ENCODE results near the gene CDYL.

The CDYL gene

DNA sequence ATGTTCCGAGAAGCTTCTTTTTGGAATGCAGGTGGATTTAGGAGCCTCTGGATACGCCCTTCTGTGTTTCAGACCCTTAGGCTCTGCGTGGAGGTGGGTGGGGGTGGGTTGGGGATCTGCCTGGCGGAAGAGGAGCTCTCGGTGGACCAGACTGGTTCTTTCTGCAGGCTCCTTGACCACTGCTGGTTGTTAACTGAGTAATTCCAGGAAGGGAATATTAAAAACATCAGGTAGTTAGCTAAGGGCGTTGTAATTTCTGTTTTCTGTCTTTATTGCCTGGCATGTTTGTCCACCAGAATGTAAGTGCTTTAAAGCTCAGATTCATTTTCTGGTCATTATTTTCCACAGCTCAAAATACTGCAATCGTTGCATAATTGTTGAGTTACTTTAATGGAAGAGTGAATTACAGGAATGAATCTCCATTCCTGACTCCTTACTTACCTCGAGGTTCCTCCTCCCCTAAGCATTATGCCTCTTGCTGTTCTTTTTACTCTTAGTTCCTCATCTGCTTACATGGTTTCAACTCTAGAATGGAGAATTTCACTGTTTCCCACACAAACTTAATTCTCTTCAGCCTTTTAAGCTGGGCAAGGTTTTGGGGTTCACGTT is 5.9 kb downstream of the CDYL start:
- Mint-ChIP-seq H3K27me3 (no peaks in the 10 kb centered on the region), H3K9me3 (peaks cover 12 to 21% of the 10 kb centered on the region in 2 donors), H3K27ac (no peak overlapping the region), H3K4me1 (peaks cover 86% of the 10 kb centered on the region), H3K4me3 (peak overlapping the region in 1 of 2 donors; percentile 57)
- ATAC-seq = no peak
- DNase-seq = no peak

GRCh38 chr6:4786996-4787395 is 10.8 kb downstream of the CDYL start:
- DNase-seq (no peak), ATAC-seq (no peak)
- H3K4me1 Mint-ChIP-seq = peaks cover 79% of the 10 kb centered on the region
- H3K27me3 Mint-ChIP-seq = no peaks in the 10 kb centered on the region
- no peak overlapping the region for H3K27ac Mint-ChIP-seq
- H3K9me3 Mint-ChIP-seq = peaks cover 6 to 9% of the 10 kb centered on the region in 2 donors
- H3K4me3 Mint-ChIP-seq = no peak overlapping the region

GRCh38 chr6:4788482-4788881 is 12.3 kb downstream of the CDYL start:
- H3K27me3 Mint-ChIP-seq = no peaks in the 10 kb centered on the region
- no peak overlapping the region for H3K4me3 Mint-ChIP-seq
- DNase-seq (no peak), ATAC-seq (no peak)
- no peak overlapping the region for H3K27ac Mint-ChIP-seq
- H3K4me1 Mint-ChIP-seq = peaks cover 69% of the 10 kb centered on the region
- peaks cover 6 to 7% of the 10 kb centered on the region in 2 donors for H3K9me3 Mint-ChIP-seq

DNA sequence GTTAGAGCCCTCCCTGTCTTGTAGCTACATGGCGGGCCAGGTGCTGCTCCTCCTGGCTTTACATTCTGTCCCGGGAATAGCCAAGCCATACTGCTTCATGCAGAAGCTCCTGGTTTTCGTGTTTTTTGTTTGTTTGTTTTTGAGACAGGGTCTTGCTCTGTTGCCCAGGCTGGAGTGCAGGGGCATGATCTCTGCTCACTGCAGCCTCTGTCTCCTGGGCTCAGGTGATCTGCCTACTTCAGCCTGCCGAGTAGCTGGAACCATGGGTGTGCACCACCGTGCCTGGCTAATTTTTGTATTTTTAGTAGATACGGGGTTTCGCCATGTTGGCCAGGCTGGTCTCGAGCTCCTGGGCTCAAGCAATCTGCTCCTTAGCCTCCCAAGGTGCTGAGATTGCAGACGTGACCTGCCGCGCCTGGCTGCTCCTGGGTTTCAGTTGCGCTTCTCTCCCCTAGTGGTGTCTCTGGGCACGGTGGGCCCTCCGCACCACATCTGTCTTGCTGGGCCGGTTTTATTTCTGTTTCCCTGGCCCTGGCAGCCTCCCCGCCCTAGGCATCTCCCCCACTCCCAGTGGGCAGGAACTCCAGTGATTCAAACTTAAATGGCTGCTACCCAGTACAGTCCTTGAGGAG is 12.9 kb downstream of the CDYL start:
- peaks cover under 1 to 2% of the 10 kb centered on the region in 2 donors for H3K9me3 Mint-ChIP-seq
- peaks cover 63% of the 10 kb centered on the region for H3K4me1 Mint-ChIP-seq
- DNase-seq = no peak
- H3K27me3 Mint-ChIP-seq = no peaks in the 10 kb centered on the region
- no peak overlapping the region for H3K27ac Mint-ChIP-seq
- ATAC-seq = no peak
- peak overlapping the region in 1 of 2 donors; percentile 37 for H3K4me3 Mint-ChIP-seq

DNA sequence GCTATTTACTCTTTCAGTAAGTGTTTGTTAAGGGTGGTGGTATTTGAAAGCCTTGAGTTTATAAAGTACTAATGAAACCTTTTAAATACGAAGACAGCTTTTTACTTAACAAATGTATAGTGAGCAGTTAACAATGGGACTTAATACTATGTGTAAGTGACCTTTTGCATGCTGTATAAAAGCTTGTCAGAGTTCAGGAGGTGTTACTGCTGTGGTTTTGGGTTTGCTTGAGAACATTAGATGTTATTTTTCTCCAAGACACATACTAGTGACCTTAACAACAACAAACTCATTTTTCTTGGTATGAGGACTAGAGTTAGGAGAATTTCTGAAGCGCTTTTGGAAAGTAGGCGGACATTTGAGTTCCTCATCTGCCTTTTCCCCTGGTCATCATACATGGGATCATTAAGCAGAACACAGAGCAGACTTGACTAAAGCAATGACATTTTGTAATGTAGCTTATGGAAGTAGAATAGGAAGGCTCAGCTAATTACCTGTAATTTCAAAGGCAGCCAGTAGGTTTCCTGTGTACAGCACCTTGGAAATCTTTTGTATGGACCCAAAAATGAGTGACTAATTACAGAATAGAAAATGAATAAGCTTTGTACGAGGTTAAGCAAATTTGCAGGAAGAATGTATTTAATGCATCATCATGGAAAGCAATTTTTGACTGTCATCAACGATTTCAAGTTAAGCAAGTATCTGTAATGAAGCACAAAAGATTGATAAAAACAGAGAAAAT is 14.1 kb downstream of the CDYL start:
- Mint-ChIP-seq H3K4me1 (peaks cover 53% of the 10 kb centered on the region), H3K9me3 (no peaks in the 10 kb centered on the region), H3K27me3 (no peaks in the 10 kb centered on the region), H3K27ac (no peak overlapping the region), H3K4me3 (peak overlapping the region in 1 of 2 donors; percentile 42)
- no peak for DNase-seq
- ATAC-seq = peak; percentile 71

DNA sequence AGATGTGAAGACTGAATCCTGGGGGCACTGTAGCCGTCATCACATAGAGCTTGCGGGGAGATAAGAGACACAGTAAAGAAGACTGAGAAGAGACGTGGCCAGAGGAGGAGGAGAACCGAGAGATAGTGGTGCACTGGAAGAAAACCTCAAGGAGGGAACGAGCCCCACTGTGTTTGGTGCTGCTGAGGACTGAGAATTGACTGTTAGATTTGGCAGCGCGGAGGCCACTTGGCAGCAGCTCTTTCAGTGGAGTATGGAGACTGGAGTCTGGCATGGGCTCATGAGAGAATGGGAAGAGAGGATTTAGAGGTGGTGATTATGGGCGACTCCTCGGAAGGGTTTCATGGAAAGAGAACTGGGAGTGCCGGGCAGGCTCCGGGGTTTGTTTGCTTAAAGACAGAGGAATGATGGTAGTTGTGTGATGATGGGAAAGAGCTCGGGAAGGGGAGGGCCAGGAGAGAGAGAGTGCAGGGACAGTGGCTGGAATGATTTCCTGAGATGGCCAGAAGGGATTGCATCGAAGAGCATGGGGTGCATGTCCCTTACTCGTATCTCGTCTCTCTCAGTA is 18.0 kb downstream of the CDYL start:
- ATAC-seq (no peak), DNase-seq (no peak)
- no peaks in the 10 kb centered on the region for H3K9me3 Mint-ChIP-seq
- no peak overlapping the region for H3K27ac Mint-ChIP-seq
- no peaks in the 10 kb centered on the region for H3K27me3 Mint-ChIP-seq
- no peak overlapping the region for H3K4me3 Mint-ChIP-seq
- peaks cover 48% of the 10 kb centered on the region for H3K4me1 Mint-ChIP-seq

GRCh38 chr6:4797587-4797986 is 21.4 kb downstream of the CDYL start:
- Mint-ChIP-seq H3K4me3 (no peak overlapping the region), H3K4me1 (peaks cover 49% of the 10 kb centered on the region), H3K27ac (no peak overlapping the region), H3K9me3 (peaks cover 9 to 13% of the 10 kb centered on the region in 2 donors), H3K27me3 (no peaks in the 10 kb centered on the region)
- DNase-seq (no peak), ATAC-seq (peak; percentile 39)

- H3K4me3 Mint-ChIP-seq = no peak overlapping the region
Observed at GRCh38 chr6:4799912-4800311, 23.7 kb downstream of the CDYL start.

GRCh38 chr6:4800662-4801061 is 24.5 kb downstream of the CDYL start:
- Mint-ChIP-seq H3K27me3 (no peaks in the 10 kb centered on the region), H3K27ac (no peak overlapping the region), H3K4me3 (no peak overlapping the region), H3K4me1 (peaks cover 76% of the 10 kb centered on the region), H3K9me3 (peaks cover 9 to 13% of the 10 kb centered on the region in 2 donors)
- ATAC-seq = no peak
- DNase-seq = no peak

More at GRCh38 chr6:4799912-4800311, 23.7 kb downstream of the CDYL start:
- Mint-ChIP-seq H3K9me3 (peaks cover 9 to 13% of the 10 kb centered on the region in 2 donors), H3K27me3 (no peaks in the 10 kb centered on the region), H3K4me1 (peaks cover 73% of the 10 kb centered on the region), H3K27ac (no peak overlapping the region)
- no peak for ATAC-seq
- no peak for DNase-seq

DNA sequence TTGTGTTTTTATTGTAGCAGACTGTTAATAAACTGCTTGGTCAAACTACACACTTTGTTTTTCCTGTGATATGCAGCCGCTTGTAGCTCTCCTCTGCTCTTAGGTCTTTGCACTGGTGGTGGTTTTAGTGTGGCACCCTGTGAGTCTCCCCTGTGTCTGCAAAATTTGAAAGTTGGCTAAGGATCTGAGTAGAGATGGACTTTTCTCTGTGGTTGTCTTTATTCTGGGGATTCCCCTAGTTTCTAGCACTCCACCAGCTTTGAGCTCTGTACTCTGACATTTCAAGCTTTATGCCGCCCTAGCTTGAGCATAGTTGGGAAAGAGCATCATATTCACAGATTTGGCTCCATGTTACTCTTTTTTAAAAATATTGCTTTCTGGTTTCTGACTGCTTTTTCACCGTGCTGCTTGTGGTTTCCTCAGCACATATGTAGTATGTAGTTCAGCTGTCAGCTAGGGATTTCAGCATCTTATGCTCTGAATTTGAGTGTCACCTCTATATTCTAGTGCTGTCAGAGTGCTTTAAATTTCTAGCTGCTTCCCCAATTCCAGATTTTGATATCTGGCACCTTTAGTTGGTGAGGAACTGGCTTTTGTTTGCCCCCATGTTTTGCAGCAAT is 25.4 kb downstream of the CDYL start:
- peak; percentile 95 for ATAC-seq
- no peaks in the 10 kb centered on the region for H3K27me3 Mint-ChIP-seq
- peak overlapping the region in 1 of 2 donors; percentile 6 for H3K27ac Mint-ChIP-seq
- peaks cover 9 to 13% of the 10 kb centered on the region in 2 donors for H3K9me3 Mint-ChIP-seq
- DNase-seq = peak in 1 of 2 donors; percentile 51
- peak overlapping the region; percentile 5 to 74 for H3K4me3 Mint-ChIP-seq
- peaks cover 84% of the 10 kb centered on the region for H3K4me1 Mint-ChIP-seq

DNA sequence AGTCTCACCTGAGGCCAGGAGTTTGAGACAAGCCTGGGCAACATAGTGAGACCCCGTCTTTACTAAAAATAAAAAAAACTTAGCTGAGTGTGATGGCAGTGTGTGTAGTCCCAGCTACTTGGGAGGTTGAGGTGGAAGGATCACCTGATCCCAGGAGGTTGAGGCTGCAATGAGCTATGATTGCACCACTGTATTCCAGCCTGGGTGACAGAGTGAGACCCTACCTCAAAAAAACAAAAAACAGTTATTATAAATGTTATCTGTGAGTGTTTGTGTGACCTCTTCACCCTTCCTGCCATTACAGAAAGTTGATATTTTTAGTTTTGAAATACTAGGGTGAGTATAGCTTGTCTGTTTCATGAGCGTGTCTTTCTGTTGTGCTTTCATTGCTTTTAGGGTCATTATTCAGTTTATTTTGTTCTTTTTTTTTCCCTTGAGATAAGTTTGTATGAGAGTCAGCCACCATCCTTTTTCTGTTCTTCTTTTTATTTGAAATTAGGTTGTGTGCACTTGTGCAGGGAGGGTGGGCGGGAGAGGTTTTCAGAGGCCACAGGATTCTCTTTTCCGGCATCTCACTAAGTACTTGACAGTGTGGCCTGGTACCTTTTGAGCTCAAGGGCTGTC is 26.2 kb downstream of the CDYL start:
- Mint-ChIP-seq H3K4me1 (peaks cover 84% of the 10 kb centered on the region), H3K9me3 (peaks cover 9 to 13% of the 10 kb centered on the region in 2 donors), H3K27me3 (no peaks in the 10 kb centered on the region), H3K4me3 (peak overlapping the region; percentile 50 to 74), H3K27ac (no peak overlapping the region)
- ATAC-seq (no peak), DNase-seq (no peak)

- Mint-ChIP-seq H3K9me3 (peaks cover 9 to 13% of the 10 kb centered on the region in 2 donors), H3K4me3 (peak overlapping the region; percentile 3 to 52), H3K27me3 (no peaks in the 10 kb centered on the region), H3K27ac (peak overlapping the region in 1 of 2 donors; percentile 34), H3K4me1 (peaks cover 80% of the 10 kb centered on the region)
- DNase-seq (no peak), ATAC-seq (no peak)
Observed at GRCh38 chr6:4803343-4803744, 27.1 kb downstream of the CDYL start.

DNA sequence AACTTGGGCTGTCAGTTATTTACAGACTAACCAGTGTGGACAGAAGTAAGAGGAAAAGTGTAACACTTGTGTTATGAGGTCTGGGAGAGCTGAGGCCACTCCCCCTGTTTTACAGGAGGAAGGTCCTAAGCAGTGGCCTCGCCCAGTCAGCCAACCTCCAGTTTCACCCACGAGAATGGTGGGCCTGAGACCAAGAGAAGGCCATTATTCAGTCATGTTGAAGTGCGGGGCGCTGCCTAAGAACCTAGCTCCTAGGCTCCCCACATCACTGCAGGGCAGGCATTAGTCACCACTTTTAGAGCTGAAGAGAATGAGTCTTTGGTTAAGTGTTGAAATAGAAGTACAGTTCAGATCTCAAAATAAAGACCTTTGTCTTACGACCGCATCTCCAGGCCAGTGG is 27.9 kb downstream of the CDYL start:
- H3K27ac Mint-ChIP-seq = no peak overlapping the region
- ATAC-seq (peak; percentile 64), DNase-seq (peak in 1 of 2 donors; percentile 32)
- peak overlapping the region in 1 of 2 donors; percentile 32 for H3K4me3 Mint-ChIP-seq
- H3K9me3 Mint-ChIP-seq = peaks cover 9 to 17% of the 10 kb centered on the region in 2 donors
- H3K4me1 Mint-ChIP-seq = peaks cover 82% of the 10 kb centered on the region
- no peaks in the 10 kb centered on the region for H3K27me3 Mint-ChIP-seq

DNA sequence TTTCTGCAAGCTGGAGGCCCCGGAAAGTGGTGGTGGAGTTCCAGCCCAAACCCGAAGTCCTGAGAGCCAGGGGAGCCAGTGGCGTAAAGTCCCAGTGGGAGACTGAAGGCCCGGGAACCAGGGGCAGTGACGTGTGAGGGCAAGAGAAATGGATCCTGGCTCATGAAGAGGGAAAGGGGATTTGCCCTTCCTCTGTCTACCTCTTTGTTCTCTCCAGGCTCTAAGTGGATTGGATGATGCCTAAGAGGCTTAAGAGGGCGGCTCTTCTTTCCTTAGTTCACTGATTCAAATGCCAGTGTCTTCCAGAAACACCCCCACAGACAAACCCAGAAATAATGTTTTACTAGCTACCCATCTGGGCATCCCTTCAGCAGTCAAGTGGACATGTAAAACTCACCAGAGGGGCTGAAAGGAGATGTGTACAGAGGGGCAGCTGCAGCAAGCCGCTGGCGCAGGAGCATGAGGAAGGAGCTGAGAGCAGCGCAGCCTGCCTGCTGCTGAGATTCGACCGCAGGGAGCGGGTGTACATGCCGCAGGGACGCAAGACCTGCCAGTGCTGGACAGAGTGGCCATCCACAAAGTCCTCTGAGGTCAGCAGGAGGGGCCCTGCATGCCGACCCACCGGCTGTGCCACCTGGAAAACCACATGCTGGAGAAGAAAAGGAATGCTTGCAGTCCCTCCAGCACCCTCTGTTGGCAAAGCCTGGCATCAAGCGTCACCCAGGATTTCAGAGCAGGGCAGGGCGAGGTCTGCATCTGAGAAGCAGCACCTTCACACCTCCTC is 29.5 kb downstream of the CDYL start:
- peaks cover 90% of the 10 kb centered on the region for H3K4me1 Mint-ChIP-seq

More for the DNA sequence above, 29.5 kb downstream of the CDYL start:
- H3K9me3 Mint-ChIP-seq = peaks cover 9 to 19% of the 10 kb centered on the region in 2 donors
- H3K4me3 Mint-ChIP-seq = peak overlapping the region in 1 of 2 donors; percentile 48
- H3K27ac Mint-ChIP-seq = no peak overlapping the region
- DNase-seq = no peak
- no peaks in the 10 kb centered on the region for H3K27me3 Mint-ChIP-seq
- ATAC-seq = no peak
